ENCODE data around the gene NSMCE1.
A peak's percentile ranks its signal among the peaks of the same experiment; 100 is the strongest.

Gene NSMCE1

DNA sequence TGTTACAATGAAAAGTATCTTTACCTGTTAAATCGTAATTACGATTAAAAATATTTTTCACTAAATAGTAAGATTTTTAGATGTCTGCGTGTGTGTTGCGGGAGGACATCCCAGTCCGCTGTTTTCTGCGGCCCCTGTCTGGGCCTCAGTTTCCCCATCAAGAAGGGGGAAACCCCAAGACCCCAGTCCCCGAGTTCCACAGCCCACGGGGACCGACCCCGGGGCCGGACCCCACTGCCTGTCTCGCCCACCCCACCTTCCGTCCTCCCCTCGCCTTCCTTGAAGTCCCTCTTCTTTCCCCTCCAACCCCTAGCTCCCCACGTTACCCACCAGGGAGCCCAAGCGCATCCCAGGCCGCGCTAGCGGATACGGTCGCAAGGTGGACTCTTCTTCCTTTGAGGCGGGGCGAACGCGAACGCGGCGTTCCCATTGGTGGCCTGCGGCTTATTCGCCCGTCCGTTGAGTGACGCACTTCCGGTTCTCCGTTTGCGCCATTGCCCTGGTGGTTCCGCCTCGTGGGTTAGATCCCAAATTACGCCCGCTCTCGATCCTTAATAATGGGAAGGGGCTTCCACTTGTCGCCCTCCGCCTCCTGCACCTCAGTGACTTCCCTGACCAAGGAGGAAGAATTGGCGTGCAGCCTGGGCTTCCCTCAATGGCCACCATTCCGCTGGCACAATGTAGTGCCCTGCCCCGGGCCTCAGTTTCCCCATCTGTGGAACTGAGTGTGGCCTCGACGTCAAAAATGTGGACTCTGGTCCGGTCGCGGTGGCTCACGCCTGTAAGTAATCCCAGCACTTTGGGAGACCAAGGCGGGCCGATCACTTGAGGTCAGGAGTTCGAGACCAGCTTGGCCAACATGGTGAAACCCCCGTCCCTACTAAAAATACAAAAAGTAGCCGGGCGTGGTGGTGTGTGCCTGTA is at the start of gene NSMCE1:
NSMCE1 (minus strand) TSS at position 397 of the 924 bp plus-strand sequence. CDS start 11,202 bp downstream, outside the sequence.
- peak; percentile 96 for DNase-seq (ENCODE audit: low read depth)
- H3K4me3 ChIP-seq (ENCODE audit: control insufficient read depth, low read depth, low read length) = peak within 1 kb of the TSS; percentile 95
- TF ChIP-seq, protein P1, sequence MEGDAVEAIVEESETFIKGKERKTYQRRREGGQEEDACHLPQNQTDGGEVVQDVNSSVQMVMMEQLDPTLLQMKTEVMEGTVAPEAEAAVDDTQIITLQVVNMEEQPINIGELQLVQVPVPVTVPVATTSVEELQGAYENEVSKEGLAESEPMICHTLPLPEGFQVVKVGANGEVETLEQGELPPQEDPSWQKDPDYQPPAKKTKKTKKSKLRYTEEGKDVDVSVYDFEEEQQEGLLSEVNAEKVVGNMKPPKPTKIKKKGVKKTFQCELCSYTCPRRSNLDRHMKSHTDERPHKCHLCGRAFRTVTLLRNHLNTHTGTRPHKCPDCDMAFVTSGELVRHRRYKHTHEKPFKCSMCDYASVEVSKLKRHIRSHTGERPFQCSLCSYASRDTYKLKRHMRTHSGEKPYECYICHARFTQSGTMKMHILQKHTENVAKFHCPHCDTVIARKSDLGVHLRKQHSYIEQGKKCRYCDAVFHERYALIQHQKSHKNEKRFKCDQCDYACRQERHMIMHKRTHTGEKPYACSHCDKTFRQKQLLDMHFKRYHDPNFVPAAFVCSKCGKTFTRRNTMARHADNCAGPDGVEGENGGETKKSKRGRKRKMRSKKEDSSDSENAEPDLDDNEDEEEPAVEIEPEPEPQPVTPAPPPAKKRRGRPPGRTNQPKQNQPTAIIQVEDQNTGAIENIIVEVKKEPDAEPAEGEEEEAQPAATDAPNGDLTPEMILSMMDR (conservative IDR thresholded peaks at IDR 0.05; ENCODE audit: control insufficient read depth, insufficient read depth, low read depth, low read length) = peak; percentile 19

- no peak for DNase-seq (ENCODE audit: low read depth)
- TF ChIP-seq, protein P1 (conservative IDR thresholded peaks at IDR 0.05; ENCODE audit: control insufficient read depth, insufficient read depth, low read depth, low read length) = no peak
Measured at GRCh38 chr16:27317738-27318391, 49.3 kb upstream of the NSMCE1 start.

DNA sequence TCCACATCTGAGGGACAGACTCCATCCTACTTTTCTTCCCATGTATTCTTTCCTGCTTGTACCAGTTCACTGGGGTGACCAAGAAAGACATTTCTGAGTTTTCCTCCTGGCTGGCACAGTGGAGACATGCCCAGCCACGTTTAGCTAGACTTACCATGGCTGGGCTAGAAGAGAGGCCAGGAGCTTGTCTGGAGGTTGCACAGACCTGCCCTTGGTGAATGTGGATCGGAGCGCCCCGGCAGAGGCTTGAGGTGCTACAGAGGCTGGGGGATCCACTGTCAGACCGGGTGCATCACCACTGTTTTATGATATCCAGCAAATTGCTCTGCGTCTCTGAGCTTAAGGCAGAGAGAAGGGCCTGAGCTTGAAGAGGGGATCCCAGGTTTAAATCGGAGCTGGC is 48.7 kb upstream of the NSMCE1 start:
- DNase-seq (ENCODE audit: low read depth) = no peak
- TF ChIP-seq, protein P1 (conservative IDR thresholded peaks at IDR 0.05; ENCODE audit: control insufficient read depth, insufficient read depth, low read depth, low read length) = no peak
- H3K4me3 ChIP-seq (ENCODE audit: control insufficient read depth, low read depth, low read length) = no peak overlapping the region

More at GRCh38 chr16:27317738-27318391, 49.3 kb upstream of the NSMCE1 start:
- no peak overlapping the region for H3K4me3 ChIP-seq (ENCODE audit: control insufficient read depth, low read depth, low read length)

GRCh38 chr16:27316038-27316680 is 47.6 kb upstream of the NSMCE1 start:
- DNase-seq (ENCODE audit: low read depth) = no peak
- H3K4me3 ChIP-seq (ENCODE audit: control insufficient read depth, low read depth, low read length) = no peak overlapping the region
- TF ChIP-seq, protein P1 (conservative IDR thresholded peaks at IDR 0.05; ENCODE audit: control insufficient read depth, insufficient read depth, low read depth, low read length) = no peak

DNA sequence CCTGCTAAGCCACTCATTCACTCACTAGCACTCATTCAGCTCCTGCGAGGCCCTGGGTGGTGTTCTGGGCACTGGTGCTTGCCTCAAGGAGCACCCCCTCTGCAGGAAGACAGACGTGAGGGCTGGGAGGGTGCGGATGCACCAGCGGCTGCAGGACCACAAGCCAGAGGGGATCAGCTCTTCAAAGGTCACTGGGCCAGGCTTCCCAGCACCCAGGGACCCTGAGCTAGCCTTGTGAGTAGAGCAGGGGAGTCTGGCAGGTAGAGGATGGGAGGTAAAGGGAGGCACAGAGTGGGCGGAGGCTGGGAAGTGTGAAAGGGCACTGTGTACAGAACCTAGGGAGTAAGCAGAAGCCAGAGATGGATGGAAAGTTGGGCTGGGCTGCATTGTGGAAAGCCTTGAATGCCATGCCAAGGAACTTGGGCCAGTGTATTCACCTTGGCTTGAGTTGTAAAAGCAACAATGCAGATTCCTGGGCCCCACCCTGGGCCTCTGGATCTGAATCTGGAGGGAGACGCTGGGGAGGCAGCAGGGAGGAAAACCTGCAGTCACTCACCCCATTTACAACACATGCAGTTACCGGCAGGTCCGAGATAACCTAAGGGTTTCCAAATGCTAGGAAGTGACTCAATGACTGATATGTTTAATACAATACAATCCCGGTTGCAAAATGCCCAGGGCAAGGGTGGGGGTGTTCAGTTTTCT is 46.9 kb upstream of the NSMCE1 start:
- DNase-seq (ENCODE audit: low read depth) = peak; percentile 75
- peak overlapping the region; percentile 73 for H3K4me3 ChIP-seq (ENCODE audit: control insufficient read depth, low read depth, low read length)
- TF ChIP-seq, protein P1 (conservative IDR thresholded peaks at IDR 0.05; ENCODE audit: control insufficient read depth, insufficient read depth, low read depth, low read length) = no peak

GRCh38 chr16:27314986-27315332 is 46.4 kb upstream of the NSMCE1 start:
- TF ChIP-seq, protein P1 (conservative IDR thresholded peaks at IDR 0.05; ENCODE audit: control insufficient read depth, insufficient read depth, low read depth, low read length) = no peak
- no peak for DNase-seq (ENCODE audit: low read depth)
- peak overlapping the region; percentile 73 for H3K4me3 ChIP-seq (ENCODE audit: control insufficient read depth, low read depth, low read length)

All from fibroblast of mammary gland (primary cell).